GM21381 (cell line): Measurements from ENCODE around the gene KYAT1.
A peak's percentile ranks its signal among the peaks of the same experiment; 100 is the strongest.
"Not testable (repeated sequence)": the region's sequence is repeated elsewhere in the genome, so short reads cannot be mapped to it uniquely, and the experiment has no call there.

ENCODE experiments used
- ATAC-seq: cut with Tn5 transposase; IDR thresholded peaks from one replicate; pipeline ENCODE4 v1.9.1; 2021; ENCODE audit warnings: mild to moderate bottlenecking, moderate library complexity; ENCODE audit not compliant: unreplicated experiment

The KYAT1 gene

GRCh38 chr9:128820665-128821583, 60.8 kb downstream of the KYAT1 start:
- no peak for ATAC-seq

- no peak for ATAC-seq
Measured at GRCh38 chr9:128819716-128820664, 61.8 kb downstream of the KYAT1 start.

- ATAC-seq: peak; percentile 28
Measured at GRCh38 chr9:128818839-128819715, 62.7 kb downstream of the KYAT1 start.

GRCh38 chr9:128818099-128818838, 63.5 kb downstream of the KYAT1 start, which contains the start of gene ENDOG:
Gene ENDOG, plus strand, starts transcription at chr9:128818500. Its CDS starts 185 bp downstream, at chr9:128818685.
- peak; percentile 93 for ATAC-seq

GRCh38 chr9:128810873-128811272, 70.9 kb downstream of the KYAT1 start:
- ATAC-seq: no peak

GRCh38 chr9:128809831-128810230, 71.9 kb downstream of the KYAT1 start:
- ATAC-seq: no peak

- ATAC-seq: no peak
Measured at GRCh38 chr9:128809036-128809599, 72.6 kb downstream of the KYAT1 start.

GRCh38 chr9:128808543-128808942, 73.2 kb downstream of the KYAT1 start:
- no peak for ATAC-seq

- no peak for ATAC-seq
Measured at GRCh38 chr9:128807827-128808226, 73.9 kb downstream of the KYAT1 start.

GRCh38 chr9:128805661-128806060, 76.1 kb downstream of the KYAT1 start:
- no peak for ATAC-seq

- no peak for ATAC-seq
Measured at GRCh38 chr9:128802482-128802881, 79.3 kb downstream of the KYAT1 start.

- ATAC-seq: no peak
Measured at GRCh38 chr9:128800061-128800460, 81.7 kb downstream of the KYAT1 start.

- ATAC-seq: no peak
Measured at GRCh38 chr9:128798896-128799295, 82.9 kb downstream of the KYAT1 start.

- ATAC-seq: not testable (repeated sequence)
Measured at GRCh38 chr9:128794961-128795360, 86.8 kb downstream of the KYAT1 start.

- no peak for ATAC-seq
Measured at GRCh38 chr9:128792978-128793686, 88.6 kb downstream of the KYAT1 start.

- ATAC-seq: no peak
Measured at GRCh38 chr9:128792134-128792533, 89.6 kb downstream of the KYAT1 start.

- ATAC-seq: no peak
Measured at GRCh38 chr9:128790536-128790935, 91.2 kb downstream of the KYAT1 start.

- no peak for ATAC-seq
Measured at GRCh38 chr9:128788445-128788844, 93.3 kb downstream of the KYAT1 start.

GRCh38 chr9:128787659-128788058, 94.1 kb downstream of the KYAT1 start:
- ATAC-seq: no peak
